ENCODE data around the gene HENMT1. TPM values are rescaled to one million over a fixed set of nuclear protein-coding genes. Genes with fewer than 3 reads are reported as not detected.
A peak's percentile ranks its signal among the peaks of the same experiment; 100 is the strongest.
"Not testable (repeated sequence)": the region's sequence is repeated elsewhere in the genome, so short reads cannot be mapped to it uniquely, and the experiment has no call there.

The HENMT1 gene
- polyA plus RNA-seq (ENCODE audit: insufficient read length in 4 of 4), result 10 to 100 TPM; 11.8 to 13.2 (median 12.3) TPM

GRCh38 chr1:108661030-108661609, at the start of gene HENMT1:
TSS of gene HENMT1 (minus strand) at chr1:108661093. CDS start at chr1:108659884, 1,209 bp downstream.
- DNase-seq (ENCODE audit: low read depth in 4 of 4, low spot score in 2 of 4), result peak; percentile 46 to 81 (median 57)

DNA sequence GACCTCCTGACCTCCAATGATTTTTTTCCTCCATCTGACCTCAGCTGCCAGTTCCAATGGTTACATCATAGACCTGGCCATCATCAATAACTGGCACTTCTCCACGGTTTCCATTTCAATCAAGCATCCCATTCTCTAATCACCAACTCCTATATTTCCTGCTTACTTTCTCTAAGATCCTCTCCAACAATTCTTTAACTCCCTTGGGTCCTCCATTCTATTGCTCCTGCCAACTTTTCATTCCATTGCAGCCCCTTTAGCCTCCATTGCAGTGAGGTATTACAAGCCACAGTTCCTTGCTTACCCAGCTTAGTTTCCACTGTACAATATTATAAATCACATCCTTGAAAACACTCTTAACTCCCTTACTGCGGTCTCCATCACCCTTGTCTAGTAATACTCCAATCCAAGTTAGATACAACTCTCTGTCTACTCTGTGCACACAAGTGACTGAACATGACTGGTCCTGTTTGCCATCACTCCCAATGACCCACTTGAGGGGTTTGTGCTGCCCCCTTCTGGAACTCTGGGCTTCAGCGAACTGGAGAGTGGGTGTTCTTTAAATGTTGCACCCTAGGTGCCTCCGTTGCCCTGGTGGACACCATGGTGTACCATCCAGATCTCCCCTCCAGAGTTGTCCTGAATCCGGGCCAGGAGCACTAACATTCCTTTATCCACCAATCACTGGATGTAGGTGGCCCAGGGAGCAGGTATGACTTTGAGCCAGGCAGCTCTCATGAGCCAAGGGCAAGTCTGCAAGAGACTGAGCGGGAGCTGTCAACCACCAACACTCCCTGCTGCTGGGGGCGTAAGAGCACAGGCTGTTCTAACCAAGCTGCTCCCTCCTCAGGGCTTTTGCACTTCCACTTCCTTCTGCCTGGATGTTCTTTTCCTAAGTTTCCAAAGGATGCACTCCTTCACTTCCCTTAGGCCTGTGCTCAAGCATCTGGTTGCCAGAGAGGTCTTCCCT, 48.1 kb upstream of the HENMT1 start:
- no peak for DNase-seq (ENCODE audit: low read depth in 4 of 4, low spot score in 2 of 4)

DNA sequence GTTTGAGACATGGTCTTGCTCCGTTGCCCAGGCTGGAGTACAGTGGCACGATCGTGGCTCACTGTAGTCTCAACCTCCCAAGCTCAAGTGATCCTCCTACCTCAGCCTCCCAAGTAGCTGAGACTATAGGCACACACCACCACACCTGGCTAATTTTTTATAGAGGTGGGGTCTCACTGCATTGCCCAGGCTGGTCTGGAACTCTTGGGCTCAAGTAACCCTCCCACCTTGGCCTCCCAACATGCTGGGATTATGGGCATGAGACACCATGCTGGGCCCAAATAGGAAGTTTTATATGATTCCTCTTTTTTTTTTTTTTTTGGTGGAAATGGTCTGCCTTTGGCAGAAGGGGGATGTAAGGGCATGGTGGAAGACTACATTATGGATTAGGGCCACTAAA, 45.8 kb upstream of the HENMT1 start:
- no peak for DNase-seq (ENCODE audit: low read depth in 4 of 4, low spot score in 2 of 4)

- DNase-seq (ENCODE audit: low read depth in 4 of 4, low spot score in 2 of 4), result no peak
Measured at GRCh38 chr1:108704496-108704895, 43.6 kb upstream of the HENMT1 start.

DNA sequence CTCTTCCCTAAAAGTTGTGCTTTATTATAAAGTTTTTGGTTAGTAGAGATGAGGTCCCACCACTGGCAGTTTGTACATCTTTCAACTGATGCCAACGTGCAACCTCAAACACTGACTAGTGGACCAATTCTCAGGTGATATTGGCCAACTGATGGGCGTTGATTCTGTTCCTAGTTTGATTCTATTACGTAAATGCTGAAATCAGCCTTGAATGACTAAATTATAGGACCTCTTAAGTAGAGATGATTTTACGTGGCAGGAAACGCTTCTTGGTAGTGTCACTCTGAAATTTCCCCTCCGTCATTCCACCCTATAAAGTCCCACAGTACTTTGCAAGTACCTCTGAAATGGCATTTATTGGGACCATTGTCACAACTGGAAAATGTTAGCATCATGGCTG, 43.0 kb upstream of the HENMT1 start:
- DNase-seq (ENCODE audit: low read depth in 4 of 4, low spot score in 2 of 4), result no peak

DNA sequence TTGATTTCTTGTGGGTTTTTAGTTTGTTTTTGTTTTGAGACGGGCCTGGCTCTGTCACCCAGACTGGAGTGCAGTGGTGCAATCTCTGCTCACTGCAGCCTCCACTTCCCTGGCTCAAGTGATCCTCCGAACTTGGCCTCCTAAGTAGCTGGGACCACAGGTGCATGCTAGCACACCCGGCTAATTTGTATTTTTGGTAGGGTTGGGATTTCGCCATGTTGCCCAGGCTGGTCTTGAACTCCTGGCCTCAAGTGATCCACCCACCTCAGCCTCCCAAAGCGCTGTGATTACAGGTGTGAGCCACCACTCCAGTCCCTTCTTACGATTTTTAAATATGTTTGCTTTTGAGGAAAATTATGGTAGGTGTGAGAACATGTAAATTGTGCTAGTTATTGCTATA, 41.2 kb upstream of the HENMT1 start:
- DNase-seq (ENCODE audit: low read depth in 4 of 4, low spot score in 2 of 4), result not testable (repeated sequence)

DNA sequence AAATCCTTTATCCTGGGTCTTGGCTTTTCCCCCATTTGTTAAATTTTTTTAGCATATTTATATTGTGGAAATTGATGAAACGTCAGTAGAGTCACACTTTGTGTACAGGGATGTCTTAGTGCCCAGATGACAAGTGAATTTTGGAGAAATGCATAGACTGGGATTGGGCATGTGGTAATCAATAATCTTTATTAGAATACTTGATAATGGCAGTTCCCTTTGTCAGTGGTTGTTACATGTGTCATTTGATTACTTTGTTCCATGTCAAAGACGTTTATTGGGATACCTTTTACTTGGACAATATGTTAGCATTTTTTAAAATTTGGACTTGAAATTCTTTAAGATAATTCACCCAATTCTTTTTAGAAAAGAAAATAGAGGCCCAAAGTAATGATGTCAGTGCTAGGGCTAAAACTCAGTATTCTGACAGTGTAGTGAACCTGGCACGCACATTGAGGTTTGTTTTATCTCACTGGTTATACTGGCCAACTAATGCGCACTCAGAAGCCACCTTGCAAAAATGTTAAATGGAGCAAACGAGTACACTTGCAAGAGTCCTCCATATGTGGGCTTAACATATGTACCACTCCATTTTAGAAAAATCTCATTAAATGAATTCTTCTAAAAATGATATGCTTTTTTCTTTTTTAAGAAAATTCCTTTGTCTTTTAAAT, 40.4 kb upstream of the HENMT1 start:
- no peak for DNase-seq (ENCODE audit: low read depth in 4 of 4, low spot score in 2 of 4)

DNA sequence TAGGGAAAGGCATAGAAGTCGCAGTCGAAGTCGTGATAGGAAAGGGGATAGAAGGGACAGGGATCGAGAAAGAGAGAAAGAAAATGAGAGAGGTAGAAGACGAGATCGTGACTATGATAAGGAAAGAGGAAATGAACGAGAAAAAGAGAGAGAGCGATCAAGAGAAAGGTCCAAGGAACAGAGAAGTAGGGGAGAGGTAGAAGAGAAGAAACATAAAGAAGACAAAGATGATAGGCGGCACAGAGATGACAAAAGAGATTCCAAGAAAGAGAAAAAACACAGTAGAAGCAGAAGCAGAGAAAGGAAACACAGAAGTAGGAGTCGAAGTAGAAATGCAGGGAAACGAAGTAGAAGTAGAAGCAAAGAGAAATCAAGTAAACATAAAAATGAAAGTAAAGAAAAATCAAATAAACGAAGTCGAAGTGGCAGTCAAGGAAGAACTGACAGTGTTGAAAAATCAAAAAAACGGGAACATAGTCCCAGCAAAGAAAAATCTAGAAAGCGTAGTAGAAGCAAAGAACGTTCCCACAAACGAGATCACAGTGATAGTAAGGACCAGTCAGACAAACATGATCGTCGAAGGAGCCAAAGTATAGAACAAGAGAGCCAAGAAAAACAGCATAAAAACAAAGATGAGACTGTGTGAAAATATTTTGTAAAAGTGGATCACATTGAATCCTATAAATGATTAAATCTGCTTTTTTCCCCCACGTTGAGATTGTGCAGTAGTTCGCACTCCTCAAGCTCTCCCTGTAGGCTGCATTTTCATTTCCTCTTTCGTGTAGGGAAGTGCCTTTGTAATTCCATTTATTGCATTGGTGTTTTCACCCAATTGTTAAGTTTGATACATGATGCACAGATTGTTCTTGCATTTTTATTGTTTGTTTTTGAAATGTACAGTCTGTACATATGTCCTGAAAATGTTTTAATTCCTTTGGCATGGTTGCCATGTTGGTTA, 38.8 kb upstream of the HENMT1 start:
- no peak for DNase-seq (ENCODE audit: low read depth in 4 of 4, low spot score in 2 of 4)

DNA sequence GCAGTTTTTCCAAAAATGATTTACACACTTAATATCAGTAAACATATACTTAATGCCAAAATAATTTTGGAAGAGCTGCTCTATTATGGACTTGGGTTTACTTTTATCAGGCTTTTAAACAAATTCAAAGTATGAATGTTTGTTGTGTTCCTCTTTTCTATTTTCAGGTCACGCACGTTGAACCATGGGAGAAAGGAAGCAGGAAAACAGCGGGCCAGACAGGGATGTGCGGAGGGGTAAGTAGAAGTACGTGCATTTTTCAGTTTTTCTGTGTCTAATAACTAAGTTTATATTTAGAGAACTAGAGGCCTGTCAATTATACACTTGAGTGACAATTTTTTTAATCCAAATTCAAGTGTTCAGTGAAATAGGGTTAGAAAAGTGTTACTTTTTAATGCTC, 34.6 kb upstream of the HENMT1 start:
- no peak for DNase-seq (ENCODE audit: low read depth in 4 of 4, low spot score in 2 of 4)

- peak; percentile 64 to 78 (median 72) for DNase-seq (ENCODE audit: low read depth in 4 of 4, low spot score in 2 of 4)
Measured at GRCh38 chr1:108692724-108693655, 32.1 kb upstream of the HENMT1 start.

GRCh38 chr1:108691942-108692723, 31.2 kb upstream of the HENMT1 start, which contains the start of gene PRPF38B:
TSS of gene PRPF38B (plus strand) at chr1:108692310. CDS start at chr1:108692592, 282 bp downstream.
- DNase-seq (ENCODE audit: low read depth in 4 of 4, low spot score in 2 of 4), result peak; percentile 89 to 93 (median 92)

DNA sequence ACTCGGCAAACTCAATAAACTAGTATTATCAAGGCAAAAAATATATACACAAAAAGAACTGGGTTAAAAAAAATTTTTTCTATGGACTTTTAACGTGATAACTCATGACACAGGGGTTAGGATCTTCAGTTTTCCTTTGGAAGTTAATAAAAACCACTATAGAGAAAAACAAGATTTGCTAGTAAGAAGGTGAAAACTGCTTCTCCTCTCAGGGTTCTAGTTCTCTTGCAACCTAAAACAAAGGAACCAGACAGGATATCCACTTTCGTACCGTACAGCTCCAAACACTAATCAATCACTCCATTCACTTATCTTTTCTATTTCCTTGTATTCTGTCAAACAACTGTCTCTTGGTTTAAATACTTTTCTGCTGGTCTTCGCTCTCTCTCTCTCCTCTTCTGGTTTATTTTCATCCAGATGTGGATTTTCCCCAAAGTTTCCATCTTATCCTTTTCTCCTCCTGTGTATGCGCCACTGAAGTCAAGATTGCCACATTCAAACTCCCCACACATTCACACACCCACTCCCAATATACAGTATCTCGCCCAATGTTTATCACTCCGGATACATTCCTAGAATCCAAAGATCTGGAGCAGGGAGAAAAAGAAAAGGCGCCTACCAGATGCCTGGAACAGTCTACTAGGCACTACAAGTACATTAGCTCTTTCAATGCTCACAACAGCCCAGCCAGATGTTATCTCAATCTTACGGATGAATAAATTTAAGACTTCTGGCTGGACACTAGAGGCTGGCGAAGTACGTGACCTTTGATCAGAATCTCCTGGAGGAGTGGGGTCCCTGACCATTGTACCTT, 30.4 kb upstream of the HENMT1 start:
- DNase-seq (ENCODE audit: low read depth in 4 of 4, low spot score in 2 of 4), result peak in 1 of 4 donors; percentile 44

- DNase-seq (ENCODE audit: low read depth in 4 of 4, low spot score in 2 of 4), result no peak
Measured at GRCh38 chr1:108686614-108687313, 25.9 kb upstream of the HENMT1 start.

DNA sequence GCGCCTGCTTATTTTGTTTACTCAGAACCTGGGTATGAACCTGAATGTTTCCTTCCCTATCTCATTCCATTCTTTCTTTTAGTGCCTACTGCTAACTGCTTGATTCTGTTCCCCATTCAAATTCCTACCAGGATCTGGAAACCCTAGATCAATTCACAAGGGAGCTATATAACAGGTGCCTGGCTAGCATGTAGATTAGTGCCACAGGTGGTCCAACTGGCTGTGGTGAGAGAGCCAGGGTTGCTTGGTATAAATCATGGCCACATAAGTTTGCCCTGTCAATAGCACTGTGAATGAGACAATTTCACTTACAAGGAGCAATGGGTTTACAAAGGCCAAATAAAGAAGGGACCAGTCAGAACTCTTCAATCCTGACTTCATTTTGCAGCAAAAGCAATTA, 24.6 kb upstream of the HENMT1 start:
- no peak for DNase-seq (ENCODE audit: low read depth in 4 of 4, low spot score in 2 of 4)

DNA sequence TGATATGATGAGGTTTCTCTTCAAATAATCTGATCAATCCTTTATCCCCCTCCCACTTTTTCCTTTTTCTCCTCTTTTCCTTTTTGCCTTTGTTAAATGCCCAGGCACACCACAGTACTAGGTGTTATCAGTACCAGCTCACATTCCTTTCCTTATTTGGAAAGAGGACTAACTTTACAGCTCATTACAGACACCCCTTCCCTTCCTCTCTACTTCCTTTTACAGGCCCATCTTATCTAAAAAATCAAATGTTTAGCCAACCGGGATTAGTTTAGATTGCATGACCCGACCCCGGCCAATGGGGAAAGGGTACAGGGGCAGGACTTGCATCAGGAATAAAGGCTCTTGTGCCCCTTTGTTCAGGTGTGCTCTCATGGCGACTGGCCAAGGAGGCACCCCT, 20.8 kb upstream of the HENMT1 start:
- not testable (repeated sequence) for DNase-seq (ENCODE audit: low read depth in 4 of 4, low spot score in 2 of 4)

GRCh38 chr1:108679586-108680213, 18.8 kb upstream of the HENMT1 start:
- no peak for DNase-seq (ENCODE audit: low read depth in 4 of 4, low spot score in 2 of 4)

All from left renal cortex interstitium (tissue), 4 donors.